ENCODE measurements around the gene ZDHHC14.
A peak's percentile ranks its signal among the peaks of the same experiment; 100 is the strongest.
"Not testable (repeated sequence)": the region's sequence is repeated elsewhere in the genome, so short reads cannot be mapped to it uniquely, and the experiment has no call there.

ZDHHC14 gene

DNA sequence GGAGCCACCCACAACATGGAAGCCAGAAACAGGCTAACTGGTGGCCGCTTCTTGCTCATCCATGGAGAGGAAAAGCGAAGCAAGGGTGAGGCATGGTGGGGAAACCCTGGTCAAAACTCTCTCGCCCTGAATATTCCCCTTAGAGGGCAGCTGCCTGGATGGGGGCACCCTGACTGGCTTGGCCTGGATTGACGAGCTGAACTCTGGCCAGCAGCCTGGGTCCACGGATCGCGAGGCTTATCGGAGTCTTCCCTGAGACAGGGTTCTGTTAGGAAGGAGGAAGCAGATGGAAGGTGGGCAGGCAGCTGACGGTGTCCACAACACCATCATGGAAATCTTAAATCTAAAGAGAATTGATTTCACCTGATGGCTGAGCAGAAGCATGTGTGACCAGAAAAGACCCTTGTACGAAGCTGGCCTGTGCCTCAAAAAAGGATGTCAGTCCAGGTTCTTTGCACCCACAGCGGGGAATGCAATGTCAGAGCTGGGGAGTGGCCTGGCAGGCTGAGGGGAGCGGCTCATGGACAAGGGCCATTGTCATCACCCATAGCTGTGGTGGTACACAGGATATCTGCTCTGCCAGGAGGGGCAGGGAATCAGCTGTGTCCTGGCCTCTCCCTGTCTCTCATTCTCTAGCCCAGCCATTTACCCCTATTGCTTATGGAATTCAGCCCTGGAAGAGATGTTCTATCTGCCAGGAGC lies 332.6 kb downstream of the ZDHHC14 start:
- Histone ChIP-seq H3K27me3 (ENCODE audit: insufficient read depth, low read length) (no peaks in the 10 kb centered on the region), H3K36me3 (ENCODE audit: insufficient read depth, low read length) (no peaks in the 10 kb centered on the region), H3K79me2 (ENCODE audit: control insufficient read depth, insufficient read depth, low read length, unreplicated experiment) (no peaks in the 10 kb centered on the region), H3K27ac (ENCODE audit: low read depth, low read length) (no peak overlapping the region), H2AFZ (ENCODE audit: low read length, unreplicated experiment) (no peak overlapping the region), H3K4me1 (ENCODE audit: control insufficient read depth, insufficient read depth, low read length, unreplicated experiment) (peaks cover 21% of the 10 kb centered on the region), H3K4me3 (ENCODE audit: low read depth, low read length) (no peak overlapping the region)

DNA sequence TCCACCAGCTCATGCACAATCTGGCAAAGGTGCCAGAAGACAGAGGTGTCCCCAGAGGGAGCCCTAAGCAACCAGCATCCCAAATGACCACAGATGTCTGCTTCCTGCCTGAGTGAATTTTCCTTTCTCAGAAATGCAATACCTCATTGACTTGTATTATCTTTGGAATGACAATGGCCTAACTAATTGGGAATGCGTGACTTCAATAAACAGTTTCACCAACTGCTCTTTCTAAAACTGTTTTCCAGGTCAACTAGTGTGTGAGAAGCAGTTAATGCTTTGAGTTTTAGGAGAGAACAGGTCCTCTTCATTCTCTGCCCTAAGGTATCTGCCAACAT lies 333.1 kb downstream of the ZDHHC14 start:
- Histone ChIP-seq H3K27me3 (ENCODE audit: insufficient read depth, low read length) (no peaks in the 10 kb centered on the region), H3K27ac (ENCODE audit: low read depth, low read length) (peak overlapping the region; percentile 26; the same call in 1 of the 2 replicates), H3K4me1 (ENCODE audit: control insufficient read depth, insufficient read depth, low read length, unreplicated experiment) (peaks cover 24% of the 10 kb centered on the region), H2AFZ (ENCODE audit: low read length, unreplicated experiment) (no peak overlapping the region), H3K4me3 (ENCODE audit: low read depth, low read length) (no peak overlapping the region), H3K79me2 (ENCODE audit: control insufficient read depth, insufficient read depth, low read length, unreplicated experiment) (no peaks in the 10 kb centered on the region), H3K36me3 (ENCODE audit: insufficient read depth, low read length) (no peaks in the 10 kb centered on the region)

DNA sequence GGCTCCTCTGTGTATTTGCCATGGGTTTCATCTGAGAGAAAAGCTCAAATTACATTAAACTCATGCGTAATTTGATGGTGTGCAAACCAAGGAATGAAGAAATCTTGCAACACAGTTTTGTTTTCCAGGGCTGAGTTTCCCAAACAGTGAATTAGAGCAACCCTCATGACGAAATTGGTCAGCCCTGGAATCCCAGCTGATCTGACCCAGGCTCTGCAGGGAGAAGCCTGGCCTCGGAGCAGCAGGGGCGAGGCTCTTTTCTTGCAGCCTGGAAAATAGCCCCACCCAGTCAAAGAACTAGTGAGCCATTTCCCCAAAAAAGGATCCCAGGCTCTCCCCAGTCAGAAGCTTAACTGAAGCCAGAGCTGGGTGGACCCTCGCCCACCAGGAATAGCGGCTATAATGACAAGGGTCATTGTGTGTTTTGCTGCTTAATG lies 334.8 kb downstream of the ZDHHC14 start:
- Histone ChIP-seq H3K36me3 (ENCODE audit: insufficient read depth, low read length) (no peaks in the 10 kb centered on the region), H3K79me2 (ENCODE audit: control insufficient read depth, insufficient read depth, low read length, unreplicated experiment) (no peaks in the 10 kb centered on the region), H3K4me1 (ENCODE audit: control insufficient read depth, insufficient read depth, low read length, unreplicated experiment) (peaks cover 22% of the 10 kb centered on the region), H3K4me3 (ENCODE audit: low read depth, low read length) (no peak overlapping the region), H3K27ac (ENCODE audit: low read depth, low read length) (peak overlapping the region; percentile 71), H2AFZ (ENCODE audit: low read length, unreplicated experiment) (no peak overlapping the region), H3K27me3 (ENCODE audit: insufficient read depth, low read length) (no peaks in the 10 kb centered on the region)

DNA sequence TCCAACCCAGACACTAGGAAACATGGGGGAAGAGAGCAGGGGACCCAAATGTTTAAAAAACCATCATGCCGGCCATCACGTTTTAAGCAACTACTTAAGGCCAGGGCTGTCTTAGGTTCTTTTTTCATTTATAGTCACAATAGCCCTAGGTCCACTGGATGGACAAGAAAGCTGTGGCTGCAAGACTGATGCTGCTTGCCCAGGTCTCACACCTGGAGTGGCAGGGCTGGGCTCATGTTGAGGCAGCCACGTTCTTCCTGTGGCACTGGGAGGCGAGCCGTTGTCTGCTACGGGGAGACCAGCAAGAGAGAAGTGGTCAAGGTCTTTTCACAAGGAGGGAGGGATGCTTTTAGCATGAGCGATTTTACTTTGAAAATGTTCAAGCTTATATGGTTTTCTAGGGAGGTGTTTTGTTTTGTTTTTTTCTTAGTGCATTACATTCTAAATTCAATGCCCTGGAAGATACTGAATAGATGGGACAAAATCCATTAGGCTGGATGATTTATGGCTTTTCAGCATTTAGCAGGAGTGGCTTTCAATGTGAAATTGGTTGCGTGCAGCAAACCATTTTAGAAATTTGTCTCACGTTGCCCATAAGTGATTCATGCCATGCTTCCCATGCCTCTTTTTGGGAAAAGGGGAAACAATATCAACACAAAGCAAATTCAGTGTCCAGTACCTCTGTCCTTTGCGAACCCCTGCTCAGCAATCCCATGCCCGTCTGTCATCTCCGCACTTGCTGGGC lies 335.4 kb downstream of the ZDHHC14 start:
- Histone ChIP-seq H3K36me3 (ENCODE audit: insufficient read depth, low read length) (no peaks in the 10 kb centered on the region), H3K4me1 (ENCODE audit: control insufficient read depth, insufficient read depth, low read length, unreplicated experiment) (peaks cover 18% of the 10 kb centered on the region), H3K27me3 (ENCODE audit: insufficient read depth, low read length) (no peaks in the 10 kb centered on the region), H3K79me2 (ENCODE audit: control insufficient read depth, insufficient read depth, low read length, unreplicated experiment) (no peaks in the 10 kb centered on the region), H3K27ac (ENCODE audit: low read depth, low read length) (peak overlapping the region; percentile 41), H3K4me3 (ENCODE audit: low read depth, low read length) (no peak overlapping the region), H2AFZ (ENCODE audit: low read length, unreplicated experiment) (no peak overlapping the region)

DNA sequence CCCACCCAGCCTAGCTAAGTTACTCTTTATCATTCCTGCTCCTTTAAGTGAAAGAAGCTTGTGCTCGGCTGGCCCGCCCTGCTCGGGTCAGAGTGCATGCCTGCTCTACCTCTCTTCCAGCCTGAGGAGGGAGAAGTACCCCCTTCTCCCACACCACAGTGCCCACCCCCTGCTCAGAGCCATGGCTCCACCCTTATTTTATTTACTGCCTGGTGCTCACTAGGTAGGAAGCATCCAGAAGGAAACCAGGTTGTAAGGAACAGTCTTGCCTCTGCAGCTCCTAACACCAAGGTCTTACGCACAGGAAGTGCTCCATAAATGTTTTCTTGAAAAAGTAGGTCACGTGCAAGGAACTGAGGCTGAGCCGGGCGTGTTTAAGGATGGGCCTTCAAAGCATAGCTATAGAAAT lies 336.4 kb downstream of the ZDHHC14 start:
- no peak overlapping the region for H3K27ac ChIP-seq (ENCODE audit: low read depth, low read length)
- peaks cover 3% of the 10 kb centered on the region; the same call in 1 of the 2 replicates for H3K27me3 ChIP-seq (ENCODE audit: insufficient read depth, low read length)
- peaks cover 18% of the 10 kb centered on the region for H3K4me1 ChIP-seq (ENCODE audit: control insufficient read depth, insufficient read depth, low read length, unreplicated experiment)
- no peak overlapping the region for H3K4me3 ChIP-seq (ENCODE audit: low read depth, low read length)
- H3K79me2 ChIP-seq (ENCODE audit: control insufficient read depth, insufficient read depth, low read length, unreplicated experiment): no peaks in the 10 kb centered on the region
- no peak overlapping the region for H2AFZ ChIP-seq (ENCODE audit: low read length, unreplicated experiment)
- no peaks in the 10 kb centered on the region for H3K36me3 ChIP-seq (ENCODE audit: insufficient read depth, low read length)

DNA sequence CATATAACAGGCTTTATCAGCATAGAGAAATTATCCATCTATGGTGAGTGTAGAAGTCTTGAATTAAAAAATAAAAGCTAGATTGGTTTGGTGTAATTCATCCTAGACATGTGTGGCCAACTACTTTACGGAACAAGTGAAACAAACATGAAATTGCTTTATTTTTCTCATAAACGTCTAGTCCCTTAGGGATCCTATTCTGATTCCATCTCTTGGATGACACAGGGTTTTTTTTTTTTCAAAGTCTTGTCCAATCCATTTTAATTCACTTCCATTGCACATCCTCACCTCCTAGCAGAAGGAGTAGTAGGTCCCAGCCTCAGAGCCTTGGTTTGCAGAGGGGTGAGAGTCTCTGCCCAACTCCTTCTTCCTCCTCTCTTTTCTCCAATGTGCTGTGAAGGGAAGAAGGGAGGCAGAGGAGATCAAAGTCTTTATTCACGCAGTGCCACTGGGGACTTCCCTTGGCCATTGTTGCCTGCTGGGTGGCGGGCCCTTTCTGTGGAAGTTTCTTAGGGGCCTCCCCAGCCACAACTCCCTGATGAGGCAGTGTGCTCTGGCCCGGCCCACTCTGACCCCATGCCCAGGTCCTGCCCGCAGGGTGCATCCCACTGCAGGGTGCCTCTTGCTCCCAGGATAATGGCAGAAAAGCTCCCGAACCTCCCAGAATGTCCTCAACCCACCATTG lies 337.7 kb downstream of the ZDHHC14 start:
- H3K36me3 ChIP-seq (ENCODE audit: insufficient read depth, low read length): no peaks in the 10 kb centered on the region
- no peak overlapping the region for H2AFZ ChIP-seq (ENCODE audit: low read length, unreplicated experiment)
- no peaks in the 10 kb centered on the region for H3K79me2 ChIP-seq (ENCODE audit: control insufficient read depth, insufficient read depth, low read length, unreplicated experiment)
- H3K27ac ChIP-seq (ENCODE audit: low read depth, low read length): no peak overlapping the region
- H3K4me3 ChIP-seq (ENCODE audit: low read depth, low read length): no peak overlapping the region
- peaks cover 11% of the 10 kb centered on the region for H3K27me3 ChIP-seq (ENCODE audit: insufficient read depth, low read length)
- peaks cover 18% of the 10 kb centered on the region for H3K4me1 ChIP-seq (ENCODE audit: control insufficient read depth, insufficient read depth, low read length, unreplicated experiment)

DNA sequence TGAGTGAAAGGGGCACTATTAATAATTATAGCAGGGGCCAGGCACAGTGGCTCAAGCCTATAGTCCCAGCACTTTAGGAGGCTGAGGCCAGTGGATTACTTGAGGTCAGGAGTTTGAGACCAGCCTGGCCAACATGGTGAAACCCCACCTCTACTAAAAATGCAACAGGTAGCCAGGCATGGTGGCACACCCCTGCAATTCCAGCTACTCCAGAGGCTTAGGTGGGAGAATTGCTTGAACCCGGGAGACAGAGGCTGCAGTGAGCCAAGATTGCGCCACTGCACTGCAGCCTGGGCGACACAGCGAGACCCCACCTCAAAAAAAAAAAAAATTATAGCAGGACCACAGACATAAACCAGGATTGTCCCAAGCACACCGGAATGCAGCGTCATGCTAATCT lies 340.0 kb downstream of the ZDHHC14 start:
- H3K36me3 ChIP-seq (ENCODE audit: insufficient read depth, low read length); H3K27ac ChIP-seq (ENCODE audit: low read depth, low read length); H3K4me1 ChIP-seq (ENCODE audit: control insufficient read depth, insufficient read depth, low read length, unreplicated experiment); H3K79me2 ChIP-seq (ENCODE audit: control insufficient read depth, insufficient read depth, low read length, unreplicated experiment); H3K4me3 ChIP-seq (ENCODE audit: low read depth, low read length); H2AFZ ChIP-seq (ENCODE audit: low read length, unreplicated experiment): not testable (repeated sequence)
- peaks cover 16% of the 10 kb centered on the region for H3K27me3 ChIP-seq (ENCODE audit: insufficient read depth, low read length)

DNA sequence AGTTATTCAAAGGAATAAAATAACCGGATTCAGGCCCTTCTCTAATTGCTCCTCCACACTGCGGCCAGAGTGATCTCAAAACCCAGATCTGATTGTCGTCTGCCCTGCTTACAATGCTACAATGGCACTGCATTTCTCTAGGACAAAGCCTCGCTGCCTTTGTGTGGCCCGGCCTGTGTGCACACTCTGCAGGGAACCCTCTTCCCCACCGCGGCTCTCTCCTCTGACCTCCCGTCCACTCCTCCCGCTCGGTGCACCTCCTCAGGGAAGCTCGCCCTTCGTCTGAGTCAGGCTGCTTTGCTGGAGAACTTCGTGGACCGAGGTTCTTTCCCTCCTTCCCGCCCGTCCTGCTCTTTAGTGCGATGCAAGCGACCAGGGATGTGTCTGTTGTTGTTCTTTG lies 340.4 kb downstream of the ZDHHC14 start:
- Histone ChIP-seq H3K79me2 (ENCODE audit: control insufficient read depth, insufficient read depth, low read length, unreplicated experiment) (no peaks in the 10 kb centered on the region), H3K4me1 (ENCODE audit: control insufficient read depth, insufficient read depth, low read length, unreplicated experiment) (peaks cover 5% of the 10 kb centered on the region), H3K27ac (ENCODE audit: low read depth, low read length) (no peak overlapping the region), H3K4me3 (ENCODE audit: low read depth, low read length) (no peak overlapping the region), H3K27me3 (ENCODE audit: insufficient read depth, low read length) (peaks cover 16% of the 10 kb centered on the region), H2AFZ (ENCODE audit: low read length, unreplicated experiment) (no peak overlapping the region), H3K36me3 (ENCODE audit: insufficient read depth, low read length) (no peaks in the 10 kb centered on the region)

DNA sequence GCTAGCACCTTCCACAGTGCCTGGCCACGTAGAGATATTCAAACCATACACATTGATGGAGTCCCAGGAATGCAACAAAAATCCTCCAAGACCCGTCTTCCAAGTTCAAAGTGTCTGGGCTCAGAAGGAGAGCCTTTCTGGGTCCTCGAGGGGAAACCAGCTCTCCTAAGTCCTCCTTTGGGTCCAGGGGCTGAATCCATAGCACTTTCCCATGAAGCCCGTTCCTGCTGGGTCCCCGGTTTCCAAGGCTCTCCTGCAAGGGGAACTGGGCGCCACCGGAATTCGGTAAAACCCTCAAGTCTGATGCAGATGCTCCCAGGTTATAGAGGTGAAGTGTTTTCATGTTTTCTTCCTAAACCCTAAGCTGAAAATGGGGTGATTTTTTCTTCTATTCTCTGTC lies 340.8 kb downstream of the ZDHHC14 start:
- no peaks in the 10 kb centered on the region for H3K79me2 ChIP-seq (ENCODE audit: control insufficient read depth, insufficient read depth, low read length, unreplicated experiment)
- H3K27me3 ChIP-seq (ENCODE audit: insufficient read depth, low read length): peaks cover 16% of the 10 kb centered on the region
- H3K4me1 ChIP-seq (ENCODE audit: control insufficient read depth, insufficient read depth, low read length, unreplicated experiment): peaks cover 4% of the 10 kb centered on the region
- H3K36me3 ChIP-seq (ENCODE audit: insufficient read depth, low read length): no peaks in the 10 kb centered on the region
- no peak overlapping the region for H3K4me3 ChIP-seq (ENCODE audit: low read depth, low read length)
- H2AFZ ChIP-seq (ENCODE audit: low read length, unreplicated experiment): no peak overlapping the region
- H3K27ac ChIP-seq (ENCODE audit: low read depth, low read length): no peak overlapping the region

DNA sequence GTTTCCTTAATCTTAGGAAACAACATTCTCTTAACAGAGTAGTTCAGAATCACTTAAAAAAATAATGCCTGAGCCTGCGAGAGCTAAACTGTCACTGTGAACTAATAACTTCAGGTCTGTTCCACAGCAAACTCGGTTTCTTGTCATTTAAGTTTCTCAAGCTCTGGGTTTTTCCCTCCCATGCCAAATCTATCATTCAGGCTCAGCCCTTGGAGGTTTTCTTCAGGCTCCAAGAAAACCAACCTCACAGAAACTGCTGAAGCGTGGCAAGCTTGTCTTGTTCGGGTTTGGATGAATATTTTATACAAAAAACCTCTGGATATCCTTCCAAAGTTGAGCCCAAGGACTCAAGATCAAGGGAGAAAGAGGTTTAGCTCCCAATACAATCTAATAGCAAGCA lies 342.4 kb downstream of the ZDHHC14 start:
- Histone ChIP-seq H3K4me1 (ENCODE audit: control insufficient read depth, insufficient read depth, low read length, unreplicated experiment) (peaks cover 4% of the 10 kb centered on the region), H3K27ac (ENCODE audit: low read depth, low read length) (no peak overlapping the region), H3K27me3 (ENCODE audit: insufficient read depth, low read length) (peaks cover 16% of the 10 kb centered on the region), H3K36me3 (ENCODE audit: insufficient read depth, low read length) (no peaks in the 10 kb centered on the region), H3K4me3 (ENCODE audit: low read depth, low read length) (no peak overlapping the region), H2AFZ (ENCODE audit: low read length, unreplicated experiment) (no peak overlapping the region), H3K79me2 (ENCODE audit: control insufficient read depth, insufficient read depth, low read length, unreplicated experiment) (no peaks in the 10 kb centered on the region)

Measured in ACC112 (cell line).